ENCODE data around the gene XNDC1N.
"Not testable (repeated sequence)": the region's sequence is repeated elsewhere in the genome, so short reads cannot be mapped to it uniquely, and the experiment has no call there.

XNDC1N gene

GRCh38 chr11:71930556-71931244 lies 2.3 kb upstream of the XNDC1N start:
- no peak for DNase-seq

- DNase-seq: no peak
Observed at GRCh38 chr11:71929491-71929890, 1.1 kb upstream of the XNDC1N start.

DNA sequence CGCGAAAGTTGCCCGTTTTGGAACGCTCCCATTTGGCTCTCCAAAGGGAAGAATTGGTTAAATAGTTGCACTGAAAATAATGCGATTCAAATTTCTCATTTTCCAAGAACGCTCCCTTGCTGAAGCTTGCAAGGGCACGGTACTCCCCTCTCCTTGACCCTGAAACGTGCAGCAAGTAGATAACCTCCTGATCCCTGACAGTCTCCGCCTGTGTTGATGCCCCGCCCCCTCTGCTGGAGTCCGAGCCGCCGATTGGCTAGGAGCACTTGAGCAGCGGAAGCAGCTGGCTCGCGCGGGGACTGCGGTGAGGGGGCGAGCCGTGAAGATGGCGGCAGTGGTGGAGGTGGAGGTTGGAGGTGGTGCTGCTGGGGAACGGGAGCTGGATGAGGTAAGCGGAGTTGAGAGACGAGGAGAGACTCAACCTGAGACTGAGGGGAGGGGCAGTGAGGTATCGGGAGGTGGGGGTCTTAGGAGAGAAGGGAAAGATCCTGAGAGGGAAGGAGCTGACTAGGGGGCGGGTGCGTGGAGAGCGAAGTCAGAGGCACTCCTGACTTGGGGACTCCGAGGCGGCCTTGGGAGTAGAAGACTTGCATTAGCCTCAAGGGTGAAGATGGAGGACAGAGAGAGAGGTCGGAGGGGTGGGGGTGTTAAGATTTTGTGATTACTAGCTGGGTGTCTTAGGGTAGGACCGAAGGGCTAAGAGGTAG lies 496 bp upstream of the XNDC1N start, which contains the start of gene RNF121:
Gene RNF121, plus strand, starts transcription at position 310 of the 707 bp plus-strand sequence. Its CDS starts 16 bp downstream, at position 326.
- DNase-seq: peak; percentile 76

DNA sequence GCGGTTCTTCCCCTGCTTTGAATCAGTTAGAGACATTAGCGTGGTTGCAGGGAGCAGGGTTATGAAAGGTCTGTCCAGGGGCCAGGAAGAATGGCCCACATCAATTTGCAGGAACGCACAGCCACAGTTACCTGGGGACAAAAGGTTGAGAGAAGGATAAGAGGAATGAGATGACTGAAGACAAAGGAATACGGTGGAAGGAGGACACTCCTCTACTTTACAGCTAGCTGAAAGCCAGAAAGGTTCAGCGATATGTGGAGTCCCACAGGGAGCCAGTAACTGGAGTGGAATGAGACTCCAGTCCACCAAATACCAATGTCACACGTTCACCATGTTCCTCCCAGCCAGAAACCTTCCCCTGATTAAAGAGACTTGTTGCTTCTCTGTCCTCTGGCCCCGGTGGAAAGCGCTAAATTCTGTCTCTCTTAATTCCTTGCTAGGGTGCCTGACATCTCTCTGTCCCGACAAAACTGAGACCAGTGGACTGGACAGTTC lies 10.7 kb downstream of the XNDC1N start:
- DNase-seq: no peak

GRCh38 chr11:71914617-71915189 lies 13.7 kb downstream of the XNDC1N start:
- DNase-seq: no peak

DNA sequence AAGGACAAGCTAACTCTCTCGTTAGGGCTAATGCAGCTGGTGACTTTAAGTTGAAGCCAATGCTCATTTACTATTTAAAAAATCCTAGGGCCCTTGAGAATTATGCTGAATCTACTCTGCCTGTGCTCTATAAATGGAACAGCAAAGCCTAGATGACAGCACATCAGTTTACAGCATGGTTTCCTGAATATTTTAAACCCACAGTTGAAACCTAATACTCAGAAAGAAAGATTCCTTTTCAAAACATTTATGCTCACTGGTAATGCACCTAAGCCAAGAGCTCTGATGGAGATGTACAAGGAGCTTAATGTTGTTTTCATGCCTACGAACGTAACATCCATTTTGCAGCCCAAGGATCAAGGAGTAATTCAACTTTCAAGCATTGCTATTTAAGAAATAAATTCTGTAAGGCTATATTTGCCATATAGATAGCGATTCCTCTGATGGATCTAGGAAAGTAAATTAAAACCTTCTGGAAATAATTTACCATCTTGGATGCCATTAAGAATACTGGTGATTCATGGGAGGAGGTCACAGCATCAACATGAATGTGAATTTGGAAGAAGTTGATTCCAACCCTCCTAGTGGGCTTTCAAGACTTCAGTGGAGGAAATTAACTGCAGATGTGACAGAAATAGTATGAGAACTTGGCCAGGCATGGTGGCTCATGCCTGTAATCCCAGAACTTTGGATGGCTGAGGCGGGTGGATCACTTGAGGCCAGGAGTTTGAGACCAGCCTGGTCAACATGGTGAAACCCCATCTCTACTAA lies 14.5 kb downstream of the XNDC1N start:
- no peak for DNase-seq

GRCh38 chr11:71911986-71912340 lies 16.4 kb downstream of the XNDC1N start:
- DNase-seq: not testable (repeated sequence)

- not testable (repeated sequence) for DNase-seq
Observed at GRCh38 chr11:71911321-71911985, 16.9 kb downstream of the XNDC1N start.

GRCh38 chr11:71910775-71911174 lies 17.6 kb downstream of the XNDC1N start:
- DNase-seq: not testable (repeated sequence)

DNA sequence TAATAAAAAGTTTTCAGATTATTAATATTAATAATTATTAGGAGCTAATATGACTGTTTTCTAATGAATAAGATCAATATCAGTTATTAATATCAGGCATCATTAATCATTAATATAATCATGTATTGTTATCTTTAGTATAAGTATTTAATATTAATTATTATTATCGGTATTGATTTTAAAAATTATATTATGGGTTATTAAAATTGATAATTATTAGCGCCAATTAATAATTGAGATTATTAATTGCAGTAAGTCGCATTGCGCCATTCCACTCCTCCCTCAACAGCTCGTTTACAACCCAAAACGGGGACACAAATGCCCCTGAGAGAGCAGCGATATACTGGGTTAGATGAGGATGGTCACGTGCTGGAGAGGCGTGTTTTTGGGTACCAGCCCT lies 20.2 kb downstream of the XNDC1N start:
- DNase-seq: no peak

GRCh38 chr11:71901137-71901536 lies 27.3 kb downstream of the XNDC1N start:
- not testable (repeated sequence) for DNase-seq

DNA sequence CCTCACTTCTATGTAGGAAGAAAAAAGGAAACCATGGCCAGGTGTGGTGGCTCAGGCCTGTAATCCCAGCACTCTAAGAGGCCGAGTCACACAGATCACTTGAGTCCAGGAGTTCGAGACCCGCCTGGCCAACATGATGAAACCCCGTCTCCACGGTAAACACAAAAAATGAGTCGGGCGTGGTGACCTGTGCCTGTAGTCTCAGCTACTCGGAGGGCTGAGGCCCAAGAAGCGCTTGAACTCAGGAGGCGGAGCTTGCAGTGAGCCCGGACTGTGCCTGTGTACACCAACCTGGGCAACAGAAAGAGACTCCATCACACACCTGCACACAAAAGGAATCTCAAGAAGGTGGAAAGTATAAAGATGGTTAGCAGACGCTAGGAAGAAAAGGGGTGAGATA lies 32.4 kb downstream of the XNDC1N start:
- DNase-seq: no peak

GRCh38 chr11:71889181-71889872 lies 39.1 kb downstream of the XNDC1N start:
- not testable (repeated sequence) for DNase-seq

DNA sequence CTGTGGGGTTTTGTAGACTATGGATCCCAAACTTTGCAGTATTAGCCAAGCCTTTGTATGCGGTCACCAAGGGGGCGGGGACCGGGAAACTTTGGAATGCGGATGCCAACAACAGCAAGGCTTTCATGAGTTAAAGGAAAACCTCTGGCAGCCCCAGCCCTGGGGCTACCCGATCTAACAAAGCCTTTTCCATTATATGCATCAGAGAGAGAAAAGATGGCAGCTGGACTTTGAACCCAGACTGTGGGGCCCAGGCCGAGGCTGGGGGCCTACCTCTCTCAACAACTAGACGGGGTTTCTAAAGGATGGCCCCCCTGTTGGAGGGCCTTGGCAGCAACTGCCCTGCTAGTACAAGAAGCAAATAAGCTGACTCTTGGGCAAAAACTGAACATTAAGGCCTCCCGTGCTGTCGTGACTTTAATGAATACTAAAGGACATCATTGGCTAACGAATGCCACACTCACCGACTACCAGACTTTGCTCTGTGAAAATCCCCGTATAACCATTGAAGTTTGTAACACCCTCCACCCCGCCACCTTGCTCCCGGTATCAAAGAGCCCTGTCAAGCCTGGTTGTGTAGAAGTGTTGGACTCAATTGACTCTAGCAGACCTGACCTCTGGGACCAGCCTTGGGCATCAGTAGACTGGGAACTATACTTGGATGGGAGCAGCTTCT lies 39.9 kb downstream of the XNDC1N start:
- DNase-seq: not testable (repeated sequence)

GRCh38 chr11:71885806-71886205 lies 42.6 kb downstream of the XNDC1N start:
- DNase-seq: not testable (repeated sequence)

Data from NCI-H1436 treated with DMSO at 0.1 percent for 48 hours (cell line).